ENCODE data around the gene RFX1.
A peak's percentile ranks its signal among the peaks of the same experiment; 100 is the strongest.

RFX1 gene

GRCh38 chr19:13981467-13981866, 24.7 kb downstream of the RFX1 start:
- H3K9me2 ChIP-seq (replicated peaks; ENCODE audit: control insufficient read depth, low read length), result no peaks in the 10 kb centered on the region
- peak overlapping the region; percentile 12; the same call in 1 of the 2 replicates for H3K4me2 ChIP-seq (ENCODE audit: low read length)
- H3K79me2 ChIP-seq (ENCODE audit: control insufficient read depth, low read length), result no peaks in the 10 kb centered on the region
- H3K36me3 ChIP-seq (ENCODE audit: control insufficient read depth, low read length), result peaks cover 9% of the 10 kb centered on the region; the same call in 1 of the 2 replicates
- H3K9me3 ChIP-seq (ENCODE audit: control insufficient read depth, insufficient read depth, low read length), result no peaks in the 10 kb centered on the region
- no peaks in the 10 kb centered on the region for H4K20me1 ChIP-seq (ENCODE audit: control insufficient read depth, insufficient read depth, low read depth, low read length)
- H3K4me3 ChIP-seq (ENCODE audit: low read length), result no peak overlapping the region
- peaks cover 17% of the 10 kb centered on the region for H3F3A ChIP-seq (ENCODE audit: control insufficient read depth, insufficient read depth)
- H3K27me3 ChIP-seq (ENCODE audit: control insufficient read depth, low read length), result no peaks in the 10 kb centered on the region
- peaks cover 50% of the 10 kb centered on the region for H3K4me1 ChIP-seq (ENCODE audit: control insufficient read depth, low read length)
- H3K27ac ChIP-seq (ENCODE audit: low read depth, low read length), result no peak overlapping the region
- TF ChIP-seq CTCF (IDR thresholded peaks at IDR 0.05; ENCODE audit: low read depth, low read length, poor library complexity, severe bottlenecking) (no peak), EZH2phosphoT487 (IDR thresholded peaks at IDR 0.05; ENCODE audit: borderline replicate concordance, low read length) (no peak)

GRCh38 chr19:13981021-13981420, 25.1 kb downstream of the RFX1 start:
- TF ChIP-seq CTCF (IDR thresholded peaks at IDR 0.05; ENCODE audit: low read depth, low read length, poor library complexity, severe bottlenecking), result no peak
- peaks cover 17% of the 10 kb centered on the region for H3F3A ChIP-seq (ENCODE audit: control insufficient read depth, insufficient read depth)

GRCh38 chr19:13980340-13980739, 25.8 kb downstream of the RFX1 start:
- Histone ChIP-seq H4K20me1 (ENCODE audit: control insufficient read depth, insufficient read depth, low read depth, low read length) (no peaks in the 10 kb centered on the region), H3K9me2 (replicated peaks; ENCODE audit: control insufficient read depth, low read length) (no peaks in the 10 kb centered on the region), H3K36me3 (ENCODE audit: control insufficient read depth, low read length) (peaks cover 9% of the 10 kb centered on the region; the same call in 1 of the 2 replicates), H3K4me2 (ENCODE audit: low read length) (no peak overlapping the region), H3K27me3 (ENCODE audit: control insufficient read depth, low read length) (no peaks in the 10 kb centered on the region), H3K4me1 (ENCODE audit: control insufficient read depth, low read length) (peaks cover 40% of the 10 kb centered on the region), H3K4me3 (ENCODE audit: low read length) (no peak overlapping the region), H3F3A (ENCODE audit: control insufficient read depth, insufficient read depth) (peaks cover 10% of the 10 kb centered on the region), H3K9me3 (ENCODE audit: control insufficient read depth, insufficient read depth, low read length) (no peaks in the 10 kb centered on the region), H3K27ac (ENCODE audit: low read depth, low read length) (no peak overlapping the region), H3K79me2 (ENCODE audit: control insufficient read depth, low read length) (no peaks in the 10 kb centered on the region)
- TF ChIP-seq EZH2phosphoT487 (IDR thresholded peaks at IDR 0.05; ENCODE audit: borderline replicate concordance, low read length) (no peak), CTCF (IDR thresholded peaks at IDR 0.05; ENCODE audit: low read depth, low read length, poor library complexity, severe bottlenecking) (no peak)

More at GRCh38 chr19:13981021-13981420, 25.1 kb downstream of the RFX1 start:
- no peak overlapping the region for H3K4me3 ChIP-seq (ENCODE audit: low read length)
- H3K9me3 ChIP-seq (ENCODE audit: control insufficient read depth, insufficient read depth, low read length), result no peaks in the 10 kb centered on the region
- no peaks in the 10 kb centered on the region for H4K20me1 ChIP-seq (ENCODE audit: control insufficient read depth, insufficient read depth, low read depth, low read length)
- no peak overlapping the region for H3K4me2 ChIP-seq (ENCODE audit: low read length)
- no peaks in the 10 kb centered on the region for H3K27me3 ChIP-seq (ENCODE audit: control insufficient read depth, low read length)
- peaks cover 46% of the 10 kb centered on the region for H3K4me1 ChIP-seq (ENCODE audit: control insufficient read depth, low read length)
- no peaks in the 10 kb centered on the region for H3K9me2 ChIP-seq (replicated peaks; ENCODE audit: control insufficient read depth, low read length)
- H3K79me2 ChIP-seq (ENCODE audit: control insufficient read depth, low read length), result no peaks in the 10 kb centered on the region
- no peak overlapping the region for H3K27ac ChIP-seq (ENCODE audit: low read depth, low read length)
- peaks cover 9% of the 10 kb centered on the region; the same call in 1 of the 2 replicates for H3K36me3 ChIP-seq (ENCODE audit: control insufficient read depth, low read length)

Measured in DOHH2 (cell line).